HepG2 (cell line): ENCODE data around the gene CEP63.

Experiments
- POLR2A ChIP-seq, 2 experiments: IDR thresholded peaks; 2 replicates each; pipeline ENCODE4 v1.6.1; 2011; ENCODE audit warnings: low read depth in 2 of 2, low read length in 2 of 2, mild to moderate bottlenecking in 1 of 2, moderate library complexity in 1 of 2; ENCODE audit not compliant: insufficient read depth in 1 of 2
- RBM39 ChIP-seq: fragments of 200-400 bp; formaldehyde crosslinking; IDR thresholded peaks from one replicate; pipeline ENCODE4 v1.6.1; 2018; ENCODE audit warnings: antibody characterized with exemption, mild to moderate bottlenecking, low read depth, low read length; ENCODE audit not compliant: poor library complexity, severe bottlenecking
- ZNF558 ChIP-seq: sonication (generic); formaldehyde crosslinking; IDR thresholded peaks from 2 replicates; pipeline ENCODE4 v1.9.0; 2022; ENCODE audit warnings: mild to moderate bottlenecking, missing genetic modification reagents, borderline replicate concordance

DNA sequence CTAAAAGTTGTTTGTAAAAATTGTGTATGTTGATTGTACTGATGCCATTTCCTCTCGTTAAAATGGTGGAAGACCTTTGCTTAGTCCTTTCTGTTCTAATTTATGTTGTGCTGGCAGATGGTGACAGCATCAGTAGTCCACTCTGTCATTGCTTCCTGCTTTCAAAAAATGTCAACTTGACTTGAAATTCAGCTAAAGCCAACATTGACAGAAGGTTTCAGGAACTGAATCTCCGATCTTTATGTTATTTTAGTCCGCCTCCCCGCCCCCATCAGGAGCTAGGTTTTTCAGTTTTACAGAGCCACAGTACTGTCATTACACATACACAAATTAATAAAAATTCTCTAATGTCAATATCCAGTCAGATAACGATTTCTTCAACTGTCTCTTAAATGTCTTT, 1.5 kb downstream of the CEP63 start:
- TF ChIP-seq RBM39 (no peak), ZNF558 (CRISPR knock-in tag) (no peak), POLR2A (IDR thresholded peaks at IDR 0.05; ENCODE audit: insufficient read depth in 1 of 2, low read depth in 2 of 2, low read length in 2 of 2) (no peak)
